HG03175 (cell line): Measurements from ENCODE around the gene TMEM132C.

Experiments used
- ATAC-seq: cut with Tn5 transposase; IDR thresholded peaks from one replicate; pipeline ENCODE4 v1.9.1; 2021; ENCODE audit warnings: mild to moderate bottlenecking, moderate library complexity; ENCODE audit not compliant: unreplicated experiment

Gene TMEM132C

DNA sequence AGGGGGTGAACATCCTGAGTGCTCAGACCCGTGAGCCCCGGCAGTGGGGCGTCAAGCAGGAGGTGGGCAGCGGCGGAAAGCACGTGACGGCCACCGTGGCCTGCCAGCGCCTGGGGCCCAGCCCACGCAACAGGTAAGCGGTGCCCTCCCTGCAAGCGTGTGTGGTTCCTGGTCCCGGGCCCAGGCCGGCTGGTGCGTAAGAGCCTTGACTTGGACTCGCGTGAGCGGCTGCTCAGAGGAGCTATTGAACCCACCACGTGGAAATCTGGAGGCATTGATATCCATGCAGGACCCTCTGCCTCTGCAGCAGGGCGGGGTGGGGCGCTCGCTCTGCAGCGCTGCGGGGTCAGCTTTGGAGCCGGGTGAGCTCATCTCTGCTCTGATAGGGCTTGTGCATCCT, 277.0 kb downstream of the TMEM132C start:
- no peak for ATAC-seq

DNA sequence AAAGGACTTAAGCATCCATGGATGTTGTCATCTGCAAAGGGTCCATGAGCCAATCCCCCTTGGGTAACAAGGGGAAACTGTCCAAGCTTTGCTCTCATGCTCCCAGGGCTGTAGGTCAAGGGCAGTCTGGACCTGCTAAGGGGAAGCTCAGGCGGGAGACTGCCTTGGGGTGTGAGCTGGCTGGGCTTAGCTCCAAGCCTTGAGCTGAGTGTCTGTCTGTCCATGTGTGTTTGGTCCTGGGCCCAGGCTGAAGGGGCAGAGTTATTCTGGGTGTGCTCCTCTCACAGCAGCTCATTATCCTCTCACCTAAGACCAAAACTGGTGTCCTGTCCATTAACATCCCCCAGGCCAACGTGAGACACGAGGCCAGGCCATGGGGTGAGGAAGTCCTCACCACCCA, 282.0 kb downstream of the TMEM132C start:
- ATAC-seq, result no peak

DNA sequence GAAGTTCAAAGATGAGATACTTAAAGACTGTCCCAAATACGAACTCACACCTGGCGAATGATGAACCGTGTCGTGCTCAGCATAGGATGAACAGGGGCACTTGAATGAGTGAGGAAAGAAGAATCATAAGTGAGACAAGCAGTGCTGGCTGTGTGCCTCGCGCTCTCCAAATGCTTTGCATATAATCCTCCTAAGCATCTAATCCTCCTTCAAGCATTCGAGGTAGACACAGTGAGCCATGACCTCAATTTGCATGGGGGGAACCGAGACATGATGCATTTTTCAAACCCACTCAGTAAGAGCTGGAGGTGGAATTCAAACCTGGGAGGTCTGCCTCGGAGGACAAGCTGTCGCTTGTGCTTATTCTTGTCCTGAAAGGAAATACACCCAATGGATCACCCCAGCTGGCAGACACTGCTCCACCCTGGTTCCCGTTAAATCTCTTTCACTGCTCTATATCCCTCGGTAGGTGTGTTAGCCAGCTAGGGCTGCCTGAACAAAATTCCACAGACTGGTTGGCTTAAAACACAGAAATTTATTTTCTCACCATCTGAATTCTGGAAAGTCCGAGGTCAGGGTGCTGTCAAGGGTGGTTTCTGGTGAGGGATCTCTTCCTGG, 282.7 kb downstream of the TMEM132C start:
- no peak for ATAC-seq

DNA sequence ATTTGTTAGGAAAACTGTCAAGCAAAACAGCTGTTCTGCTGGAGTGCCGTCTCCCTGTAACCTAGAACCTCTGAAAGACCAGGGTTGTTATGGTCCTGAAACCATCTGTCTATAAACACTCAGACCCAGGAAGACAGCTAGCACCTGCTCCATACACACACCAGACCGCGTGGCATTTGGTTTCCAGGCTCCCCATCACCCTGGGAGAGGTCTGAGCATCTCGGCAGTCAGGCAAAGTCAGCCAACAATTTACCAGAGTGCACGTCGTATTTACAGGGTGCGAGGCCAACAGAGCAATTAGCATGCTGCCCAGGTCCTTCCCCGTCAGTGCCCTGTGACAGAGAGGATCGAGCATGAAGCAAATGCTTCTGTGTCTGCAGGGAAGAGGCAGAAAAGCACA, 284.3 kb downstream of the TMEM132C start:
- no peak for ATAC-seq

DNA sequence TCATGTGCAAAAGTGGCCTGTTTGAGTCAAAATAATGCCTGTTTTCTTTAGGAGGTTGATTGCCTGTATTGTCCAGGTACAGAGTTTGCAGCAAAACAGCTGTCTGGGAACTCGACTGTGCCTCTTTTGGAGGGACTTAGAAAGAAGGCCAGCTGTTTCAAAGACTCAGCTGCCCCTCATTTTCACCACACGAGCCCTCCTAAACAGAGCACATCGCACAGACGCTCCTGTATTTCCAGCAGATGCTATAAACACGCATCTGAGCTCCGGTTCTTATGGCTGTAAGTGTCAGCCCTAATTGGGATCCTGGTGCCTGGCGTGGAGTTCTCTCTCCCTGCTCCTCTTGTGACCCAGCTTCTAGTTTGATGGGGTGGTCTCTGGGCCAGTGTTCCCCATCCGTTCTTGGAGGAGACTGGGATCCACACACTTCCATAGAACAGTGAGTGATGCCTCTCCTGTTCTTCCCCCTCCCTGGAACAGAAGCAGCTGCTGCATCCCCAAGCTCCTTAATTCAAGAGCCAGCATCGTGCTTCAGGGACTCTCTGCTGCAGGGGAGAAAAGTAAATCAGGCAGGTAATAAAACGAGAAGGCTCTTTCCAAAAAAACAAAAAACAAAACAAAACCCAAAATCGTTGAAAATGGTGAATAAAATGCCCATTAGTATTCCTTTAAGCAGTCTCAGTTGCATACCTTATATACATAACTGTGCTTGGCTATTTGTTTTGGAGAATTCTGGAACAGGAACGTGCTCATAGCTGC, 287.8 kb downstream of the TMEM132C start:
- ATAC-seq, result no peak

- ATAC-seq, result no peak
Observed at GRCh38 chr12:128557231-128557630, 290.3 kb downstream of the TMEM132C start.

- no peak for ATAC-seq
Observed at GRCh38 chr12:128564956-128565355, 298.0 kb downstream of the TMEM132C start.

DNA sequence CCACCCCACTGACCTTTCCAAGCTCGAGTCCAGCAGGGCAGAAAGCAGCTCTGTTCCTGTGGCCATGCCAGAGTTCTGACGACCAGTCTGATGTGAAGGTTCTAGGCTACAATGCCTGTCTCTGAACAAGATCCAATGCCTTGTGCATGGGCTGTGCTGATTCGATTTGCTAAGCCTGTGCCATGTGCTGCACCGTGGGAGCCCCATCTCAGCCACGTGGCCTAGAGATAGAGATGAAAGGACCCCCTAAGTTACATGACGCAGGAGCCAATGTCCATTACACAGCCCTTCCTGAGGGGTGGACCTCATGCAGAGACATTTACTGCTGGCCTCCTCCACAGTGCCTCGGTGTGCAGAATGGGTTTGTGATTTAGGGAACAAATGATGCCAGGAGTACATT, 300.8 kb downstream of the TMEM132C start:
- no peak for ATAC-seq

- ATAC-seq, result peak; percentile 64
Observed at GRCh38 chr12:128570191-128571065, 303.5 kb downstream of the TMEM132C start.

DNA sequence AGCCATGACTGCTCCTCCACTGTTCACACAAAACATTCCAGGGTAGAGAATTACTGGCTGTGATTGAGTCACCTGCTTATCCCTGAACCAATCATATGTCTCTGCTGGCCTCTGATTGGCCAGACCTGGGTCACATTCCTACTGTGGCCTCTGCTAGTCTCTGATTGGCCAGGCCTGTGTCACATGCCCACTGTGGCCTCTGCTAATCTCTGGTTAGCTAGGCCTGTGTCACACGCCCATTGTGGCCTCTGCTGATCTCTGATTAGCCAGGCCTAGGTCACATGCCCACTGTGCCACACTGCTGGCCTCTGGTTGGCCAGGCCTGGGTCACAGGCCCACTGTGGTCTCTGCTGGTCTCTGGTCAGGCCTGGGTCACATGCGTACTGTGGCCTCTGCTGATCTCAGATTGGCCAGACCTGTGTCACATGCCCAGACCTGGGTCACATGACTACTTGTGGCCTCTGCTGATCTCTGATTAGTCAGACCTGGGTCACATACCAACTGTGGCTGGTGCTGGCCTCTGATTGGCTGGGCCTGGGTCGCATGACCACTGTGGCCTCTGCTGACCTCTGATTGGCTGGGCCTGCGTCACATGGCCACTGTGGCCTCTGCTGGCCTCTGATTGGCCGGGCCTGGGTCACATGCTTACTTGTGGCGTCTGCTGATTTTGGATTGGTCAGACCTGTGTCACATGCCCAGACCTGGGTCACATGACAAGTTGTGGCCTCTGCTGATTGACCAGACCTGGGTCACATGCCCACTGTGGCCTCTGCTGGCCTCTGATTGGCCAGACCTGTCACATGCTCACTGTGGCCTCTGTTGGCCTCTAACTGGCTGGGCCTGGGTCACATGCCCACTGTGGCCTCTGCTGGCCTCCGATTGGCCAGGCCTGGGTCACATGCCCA, 305.2 kb downstream of the TMEM132C start:
- no peak for ATAC-seq

DNA sequence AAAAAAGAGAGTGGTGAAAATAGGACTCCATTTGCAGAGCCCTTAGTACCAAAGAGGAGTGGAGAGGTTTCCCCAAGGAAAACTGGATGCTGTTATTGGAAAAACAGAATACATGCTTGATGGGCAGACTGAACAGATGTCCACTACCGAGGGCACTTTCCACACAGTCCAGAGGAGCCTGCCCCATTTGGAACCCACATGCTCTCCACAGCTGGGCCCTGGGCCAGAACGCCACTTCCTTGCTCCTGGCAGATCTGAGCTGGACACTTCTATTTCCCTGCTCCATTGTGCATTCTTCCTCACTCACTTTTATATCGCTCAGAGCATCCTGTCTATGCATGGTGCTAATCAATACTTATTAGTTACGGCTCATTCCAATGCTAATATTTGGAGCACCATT, 306.9 kb downstream of the TMEM132C start:
- ATAC-seq, result no peak

DNA sequence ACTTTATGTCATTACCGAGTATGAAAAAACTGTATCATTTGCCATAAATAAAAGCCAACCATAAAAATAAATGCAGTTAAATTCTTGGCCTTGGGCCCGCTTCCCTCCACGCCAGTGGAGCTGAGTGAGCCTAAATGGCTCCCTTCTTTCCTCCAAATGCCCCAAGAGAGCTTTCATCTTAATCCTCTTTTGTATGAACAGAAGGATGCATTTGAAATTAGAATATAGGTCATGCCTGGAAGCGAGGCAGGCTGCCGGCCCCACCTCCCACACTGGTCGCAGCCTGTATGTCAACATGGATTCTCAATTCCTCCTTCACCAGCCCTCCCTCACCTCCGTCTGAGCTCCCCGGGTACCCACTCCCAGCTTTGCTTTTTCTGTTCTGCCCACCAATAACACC, 311.1 kb downstream of the TMEM132C start:
- ATAC-seq, result no peak

- ATAC-seq, result no peak
Observed at GRCh38 chr12:128581321-128581761, 314.4 kb downstream of the TMEM132C start.

- ATAC-seq, result no peak
Observed at GRCh38 chr12:128583453-128583852, 316.5 kb downstream of the TMEM132C start.

DNA sequence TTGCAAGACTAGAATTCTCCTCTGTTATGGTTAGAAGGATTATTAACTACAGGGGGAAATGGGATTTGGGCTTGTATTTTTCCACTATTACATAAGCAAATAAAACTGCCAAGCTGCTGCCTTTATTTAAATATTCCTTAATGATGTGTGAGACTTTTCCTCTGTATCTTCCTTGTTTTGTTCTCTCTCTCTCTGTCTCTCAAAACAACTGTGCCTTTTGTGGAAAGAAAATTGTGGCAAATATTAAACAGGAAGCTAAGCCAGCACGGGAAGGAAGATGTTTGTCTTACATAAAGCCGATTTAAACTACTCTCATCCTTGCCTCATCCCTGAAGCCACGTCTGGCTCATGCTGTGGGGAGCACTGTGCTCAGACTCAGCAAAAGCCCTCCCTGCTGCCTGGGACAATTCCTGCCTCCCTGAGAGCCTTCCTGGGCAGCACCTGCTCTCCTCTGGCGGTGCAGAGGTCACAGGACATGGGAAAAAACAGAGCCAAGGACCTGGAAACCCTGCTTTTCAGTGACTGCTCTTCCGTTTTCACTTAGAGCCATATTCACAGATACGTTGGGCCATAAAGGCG, 319.6 kb downstream of the TMEM132C start:
- ATAC-seq, result no peak

- ATAC-seq, result no peak
Observed at GRCh38 chr12:128587918-128588317, 320.9 kb downstream of the TMEM132C start.

GRCh38 chr12:128592220-128592744, 325.3 kb downstream of the TMEM132C start:
- ATAC-seq, result no peak

GRCh38 chr12:128594521-128594920, 327.6 kb downstream of the TMEM132C start:
- no peak for ATAC-seq

DNA sequence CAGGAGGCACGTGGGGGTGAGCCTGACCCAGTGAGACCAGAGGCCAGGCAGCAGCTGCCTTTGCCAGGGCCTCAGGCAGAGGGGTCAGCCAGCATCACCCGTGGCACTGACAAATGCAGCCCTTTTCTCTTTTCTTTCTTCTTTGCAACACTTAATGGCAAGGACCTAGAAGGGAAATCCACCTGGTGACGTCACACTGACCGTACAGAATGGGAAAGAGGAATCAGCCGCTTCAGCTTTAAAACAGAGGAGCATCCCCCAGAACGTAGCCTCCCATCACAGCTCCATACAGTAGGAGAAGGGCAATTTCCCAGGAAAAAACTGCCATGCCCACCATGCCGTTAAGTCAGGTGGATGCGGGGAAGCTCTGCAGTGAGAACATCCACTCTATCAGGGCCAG, 328.6 kb downstream of the TMEM132C start:
- ATAC-seq, result no peak

- ATAC-seq, result no peak
Observed at GRCh38 chr12:128600886-128601285, 333.9 kb downstream of the TMEM132C start.
